ENCODE data around the gene LIF. TPM values are rescaled to one million over a fixed set of nuclear protein-coding genes. Genes with fewer than 3 reads are reported as not detected.
"Not testable (repeated sequence)": the region's sequence is repeated elsewhere in the genome, so short reads cannot be mapped to it uniquely, and the experiment has no call there.

The LIF gene
- total and polyA plus RNA-seq, 2 experiments from 2014 or later: 1.4 to 1.9 TPM

DNA sequence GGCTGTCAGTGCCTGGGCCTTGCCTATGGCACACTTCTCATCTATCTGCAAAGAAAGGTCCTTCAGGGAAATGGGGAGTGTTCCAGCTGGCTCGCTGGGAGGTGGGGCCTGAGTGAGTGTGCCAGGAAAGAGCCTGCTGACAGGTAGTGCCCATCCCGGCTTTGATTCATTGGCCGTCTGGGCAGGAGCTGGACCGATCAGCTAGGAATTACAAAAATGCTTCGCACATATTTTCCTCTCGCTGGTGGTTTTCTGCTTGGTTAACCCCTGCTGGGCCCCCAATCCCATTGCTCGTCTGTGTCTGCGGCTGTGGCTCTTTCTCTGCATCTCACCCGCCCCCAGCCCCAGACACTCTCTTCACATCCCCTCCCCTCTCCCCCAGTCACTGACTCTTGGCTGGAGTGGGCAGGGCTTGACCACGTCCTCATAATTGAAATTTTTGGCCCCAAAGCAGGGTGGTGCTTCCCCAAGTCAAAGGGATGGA lies 10.8 kb downstream of the LIF start:
- no peaks in the 10 kb centered on the region for H4K20me1 ChIP-seq (ENCODE audit: insufficient read depth)
- H3K9me2 ChIP-seq (ENCODE audit: insufficient read depth): no peaks in the 10 kb centered on the region
- H2AFZ ChIP-seq: peak overlapping the region; percentile 34; the same call in 1 of the 2 replicates
- TF ChIP-seq EZH2 (IDR thresholded peaks at IDR 0.05; ENCODE audit: insufficient read depth, poor library complexity, severe bottlenecking) (no peak), EZH2phosphoT487 (IDR thresholded peaks at IDR 0.05; ENCODE audit: insufficient read depth, low read depth) (no peak)
- H3K27me3 ChIP-seq (replicated peaks; ENCODE audit: insufficient read depth): no peaks in the 10 kb centered on the region
- in situ Hi-C loops (cut with MboI): loop anchor here (10.0 kb wide), 1 partner anchor 121 kb away; no protein-coding TSS in a partner anchor
- H3K4me2 ChIP-seq (ENCODE audit: unreplicated experiment): no peak overlapping the region
- peak overlapping the region; percentile 24 for H3K27ac ChIP-seq
- H3K4me1 ChIP-seq (ENCODE audit: insufficient read depth): peaks cover 10% of the 10 kb centered on the region; the same call in 1 of the 2 replicates
- H3K9ac ChIP-seq: no peak overlapping the region
- H3F3A ChIP-seq (ENCODE audit: insufficient read depth): no peaks in the 10 kb centered on the region
- WGBS, 2 experiments (ENCODE audit: low coverage in 1 of 2, low lambda C conversion rate in 2 of 2, missing lambda C conversion rate in 2 of 2): 39 to 51% methylated on average over 6 to 10 of the region's 10 CpGs
- H3K79me2 ChIP-seq (ENCODE audit: insufficient read depth): no peaks in the 10 kb centered on the region
- no peaks in the 10 kb centered on the region for H3K9me3 ChIP-seq (ENCODE audit: low read depth)
- peak; percentile 48 for DNase-seq
- no peaks in the 10 kb centered on the region for H3K36me3 ChIP-seq (ENCODE audit: low read depth)
- no peak overlapping the region for H3K4me3 ChIP-seq

DNA sequence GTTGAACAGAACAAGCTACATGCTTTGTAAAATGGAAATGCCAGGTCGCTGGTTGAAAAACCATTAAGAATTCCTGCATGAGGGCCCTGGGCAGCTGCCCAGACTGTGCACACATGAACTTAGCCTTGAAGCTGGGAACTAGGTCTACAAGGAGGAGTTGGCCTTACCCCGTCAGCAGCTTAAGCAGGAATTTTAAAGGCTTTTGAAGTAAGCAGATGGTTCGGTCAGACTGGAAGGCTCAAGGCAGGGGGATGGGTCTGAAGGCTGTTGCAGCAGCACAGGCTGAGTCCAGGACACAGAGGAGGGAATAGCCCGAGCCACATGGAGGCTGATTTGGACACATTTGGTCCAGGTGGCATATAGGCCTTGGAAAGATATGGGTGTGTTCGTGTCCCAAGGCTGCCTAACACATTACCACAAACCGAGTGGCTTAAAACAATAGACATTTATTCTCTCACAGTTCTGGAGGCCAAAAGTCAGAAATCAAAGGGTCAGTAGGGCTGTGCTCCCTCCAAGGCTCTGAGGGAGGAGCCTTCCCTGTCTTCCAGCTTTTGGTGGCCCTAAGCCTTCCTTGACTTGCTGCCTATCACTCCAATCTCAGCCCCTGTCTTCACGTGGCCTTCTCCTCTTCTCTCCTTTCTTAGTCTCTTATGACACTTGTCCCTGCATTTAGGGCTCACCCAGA lies 11.6 kb downstream of the LIF start:
- peaks cover 10% of the 10 kb centered on the region; the same call in 1 of the 2 replicates for H3K4me1 ChIP-seq (ENCODE audit: insufficient read depth)
- H3K4me2 ChIP-seq (ENCODE audit: unreplicated experiment): no peak overlapping the region
- in situ Hi-C loops (cut with MboI): loop anchor here (10.0 kb wide), 1 partner anchor 120 kb away; no protein-coding TSS in a partner anchor

DNA sequence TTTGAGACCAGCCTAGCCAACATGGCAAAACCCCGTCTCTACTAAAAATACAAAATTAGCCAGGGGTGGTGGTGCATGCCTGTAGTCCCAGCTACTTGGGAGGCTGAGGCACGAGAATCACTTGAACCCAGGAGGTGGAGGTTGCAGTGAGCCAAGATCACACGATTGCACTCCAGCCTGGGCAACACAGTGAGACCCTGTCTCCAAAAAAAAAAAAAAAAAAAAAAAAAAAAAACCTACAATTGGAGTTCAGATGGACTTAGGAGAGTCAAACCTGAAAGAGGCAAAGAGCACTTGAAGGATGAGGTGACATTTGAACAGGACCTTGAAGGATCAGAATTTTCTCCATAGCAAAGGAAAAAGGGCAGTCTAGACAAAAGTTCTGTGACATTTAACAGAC lies 12.2 kb downstream of the LIF start:
- not testable (repeated sequence) for H3F3A ChIP-seq (ENCODE audit: insufficient read depth); DNase-seq; H2AFZ ChIP-seq; H3K27ac ChIP-seq; H3K36me3 ChIP-seq (ENCODE audit: low read depth); H3K9me3 ChIP-seq (ENCODE audit: low read depth); H3K9ac ChIP-seq; H3K9me2 ChIP-seq (ENCODE audit: insufficient read depth); H4K20me1 ChIP-seq (ENCODE audit: insufficient read depth); H3K4me2 ChIP-seq (ENCODE audit: unreplicated experiment); H3K27me3 ChIP-seq (replicated peaks; ENCODE audit: insufficient read depth); H3K4me3 ChIP-seq; H3K79me2 ChIP-seq (ENCODE audit: insufficient read depth)
- in situ Hi-C loops (cut with MboI): loop anchor here (10.0 kb wide), 1 partner anchor 120 kb away; no protein-coding TSS in a partner anchor
- peaks cover 10% of the 10 kb centered on the region; the same call in 1 of the 2 replicates for H3K4me1 ChIP-seq (ENCODE audit: insufficient read depth)
- 79 to 95% methylated on average over 2 to 3 of the region's 3 CpGs for WGBS, 2 experiments (ENCODE audit: low coverage in 1 of 2, low lambda C conversion rate in 2 of 2, missing lambda C conversion rate in 2 of 2)

More for the DNA sequence above, 11.6 kb downstream of the LIF start:
- Histone ChIP-seq H2AFZ (no peak overlapping the region), H3K9ac (no peak overlapping the region), H3K27me3 (replicated peaks; ENCODE audit: insufficient read depth) (no peaks in the 10 kb centered on the region), H3K79me2 (ENCODE audit: insufficient read depth) (no peaks in the 10 kb centered on the region), H3K9me3 (ENCODE audit: low read depth) (no peaks in the 10 kb centered on the region), H3F3A (ENCODE audit: insufficient read depth) (no peaks in the 10 kb centered on the region), H3K36me3 (ENCODE audit: low read depth) (no peaks in the 10 kb centered on the region), H3K9me2 (ENCODE audit: insufficient read depth) (no peaks in the 10 kb centered on the region), H3K4me3 (no peak overlapping the region), H3K27ac (no peak overlapping the region), H4K20me1 (ENCODE audit: insufficient read depth) (no peaks in the 10 kb centered on the region)
- TF ChIP-seq EZH2phosphoT487 (IDR thresholded peaks at IDR 0.05; ENCODE audit: insufficient read depth, low read depth) (no peak), EZH2 (IDR thresholded peaks at IDR 0.05; ENCODE audit: insufficient read depth, poor library complexity, severe bottlenecking) (no peak)
- 88 to 93% methylated on average over 7 of the region's 7 CpGs for WGBS, 2 experiments (ENCODE audit: low coverage in 1 of 2, low lambda C conversion rate in 2 of 2, missing lambda C conversion rate in 2 of 2)
- no peak for DNase-seq

DNA sequence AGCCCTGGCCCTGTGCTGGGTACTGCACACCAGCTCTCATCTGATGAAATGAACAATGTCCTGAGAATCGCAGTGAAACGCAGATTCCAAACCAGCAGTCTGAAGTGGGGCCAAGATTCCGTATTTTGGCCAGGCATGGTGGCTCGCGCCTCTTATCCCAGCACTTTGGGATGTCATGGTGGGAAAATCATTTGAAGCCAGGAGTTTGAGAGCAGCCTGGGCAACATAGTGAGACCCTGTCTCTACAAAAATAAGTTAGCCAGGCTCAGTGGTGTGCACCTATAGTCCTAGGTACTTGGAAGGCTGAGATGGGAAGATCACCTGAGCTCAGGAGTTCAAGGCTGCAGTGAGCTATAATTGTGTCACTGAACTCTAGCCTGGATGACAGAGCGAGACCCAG lies 13.0 kb downstream of the LIF start:
- Histone ChIP-seq H3K4me1 (ENCODE audit: insufficient read depth) (peaks cover 10% of the 10 kb centered on the region; the same call in 1 of the 2 replicates), H3K79me2 (ENCODE audit: insufficient read depth) (no peaks in the 10 kb centered on the region), H3K4me3 (no peak overlapping the region), H3K9me3 (ENCODE audit: low read depth) (no peaks in the 10 kb centered on the region), H3K4me2 (ENCODE audit: unreplicated experiment) (no peak overlapping the region), H3K9me2 (ENCODE audit: insufficient read depth) (no peaks in the 10 kb centered on the region), H4K20me1 (ENCODE audit: insufficient read depth) (no peaks in the 10 kb centered on the region), H2AFZ (no peak overlapping the region), H3K9ac (no peak overlapping the region), H3K27ac (no peak overlapping the region), H3F3A (ENCODE audit: insufficient read depth) (no peaks in the 10 kb centered on the region), H3K27me3 (replicated peaks; ENCODE audit: insufficient read depth) (no peaks in the 10 kb centered on the region), H3K36me3 (ENCODE audit: low read depth) (no peaks in the 10 kb centered on the region)
- in situ Hi-C loops (cut with MboI): loop anchor here (10.0 kb wide), 1 partner anchor 119 kb away; no protein-coding TSS in a partner anchor
- TF ChIP-seq EZH2 (IDR thresholded peaks at IDR 0.05; ENCODE audit: insufficient read depth, poor library complexity, severe bottlenecking): no peak
- no peak for TF ChIP-seq EZH2phosphoT487 (IDR thresholded peaks at IDR 0.05; ENCODE audit: insufficient read depth, low read depth)
- WGBS, 2 experiments (ENCODE audit: low coverage in 1 of 2, low lambda C conversion rate in 2 of 2, missing lambda C conversion rate in 2 of 2): 57 to 58% methylated on average over 6 of the region's 6 CpGs
- DNase-seq: no peak

Measured in GM23248 (cell line).